Epidermal melanocyte (primary cell): ENCODE results near the gene ZNF695.
"Not testable (repeated sequence)": the region's sequence is repeated elsewhere in the genome, so short reads cannot be mapped to it uniquely, and the experiment has no call there.

Source experiments
- DNase-seq: peaks from one replicate; pipeline ENCODE4 v3.0.0; 2011; ENCODE audit warnings: low spot score; ENCODE audit not compliant: insufficient read length

Gene ZNF695

DNA sequence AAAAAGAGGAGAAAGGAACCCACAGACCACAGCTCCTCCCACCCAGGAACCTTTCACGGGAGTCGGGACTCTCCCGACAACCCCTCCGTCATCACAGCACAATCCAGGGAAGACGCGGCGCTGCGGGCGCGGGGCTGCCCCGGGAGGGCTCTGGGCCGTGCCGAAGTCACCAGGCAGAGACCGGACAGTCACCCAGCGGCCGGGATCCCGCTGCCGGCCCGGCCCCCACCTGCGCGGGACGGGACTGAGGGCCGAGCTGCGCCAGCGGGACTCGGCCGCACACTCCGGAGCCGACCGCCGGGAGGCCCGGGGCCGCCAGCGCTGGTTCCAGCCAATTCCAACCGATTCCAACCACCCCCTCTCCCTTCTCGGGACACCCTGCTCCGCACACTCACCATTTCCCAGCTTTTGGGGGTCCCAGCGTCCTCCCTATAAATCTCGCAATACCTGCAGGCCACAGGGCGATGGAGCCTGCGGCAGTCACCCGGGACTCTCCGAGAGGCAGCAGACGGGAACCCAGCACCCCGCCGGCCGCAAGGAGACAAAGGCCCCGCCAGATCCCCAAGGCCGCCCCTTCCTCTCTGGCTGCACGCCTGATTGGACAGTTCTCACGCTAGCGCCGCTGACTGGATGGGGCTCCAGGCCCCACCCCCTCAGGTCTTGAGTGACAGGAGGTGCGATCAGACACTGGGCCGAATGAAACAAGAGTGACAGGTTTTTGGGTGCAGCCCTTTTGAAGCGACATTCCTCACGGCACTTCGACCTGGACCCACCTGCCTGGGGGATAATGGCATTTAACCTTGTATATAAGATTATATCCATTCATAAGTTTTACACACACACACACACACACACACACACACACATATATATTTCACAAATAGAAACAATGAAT, at the start of gene ZNF695:
Gene ZNF695, minus strand, starts transcription at position 547 of the 895 bp plus-strand sequence. Its CDS starts 149 bp downstream, at position 398.
- peak; percentile 89 for DNase-seq

DNA sequence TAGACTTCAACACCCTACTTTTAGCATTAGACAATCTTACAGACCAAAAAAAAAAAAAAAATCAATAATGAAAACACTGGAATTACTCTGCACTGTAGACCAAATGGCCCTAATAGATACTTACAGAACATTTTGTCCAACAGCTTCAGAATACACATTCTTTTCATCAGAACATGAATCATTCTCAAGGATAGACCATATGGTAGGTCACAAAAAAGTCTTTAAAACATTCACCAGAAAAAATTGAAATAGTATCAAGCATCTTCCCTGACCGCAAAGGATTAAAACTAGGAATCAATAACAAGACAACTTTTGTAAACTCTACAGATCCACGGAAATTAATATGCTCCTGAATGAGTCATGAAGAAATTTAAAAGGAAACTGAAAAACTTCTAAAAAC, 48.2 kb upstream of the ZNF695 start:
- no peak for DNase-seq

DNA sequence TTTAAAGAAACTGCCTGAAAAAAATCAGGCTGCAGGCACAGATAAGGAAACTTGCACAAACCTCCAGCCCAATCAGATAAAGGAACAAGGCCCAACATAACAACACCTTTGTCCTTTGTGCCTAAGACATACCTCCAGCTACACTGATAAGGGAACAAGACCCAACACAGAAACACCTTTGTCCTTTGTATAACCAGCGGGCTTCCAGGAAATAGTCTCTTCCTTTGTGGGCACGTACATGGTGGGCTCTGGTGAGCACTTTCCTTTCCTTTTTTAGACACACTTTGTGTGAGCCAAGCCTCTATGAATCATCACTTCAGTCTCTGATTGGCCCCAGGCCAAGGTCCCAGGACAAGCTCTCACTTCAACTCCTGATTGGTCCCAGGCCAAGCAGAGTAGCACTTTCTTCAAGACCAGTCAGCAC, 47.1 kb upstream of the ZNF695 start:
- DNase-seq: no peak

DNA sequence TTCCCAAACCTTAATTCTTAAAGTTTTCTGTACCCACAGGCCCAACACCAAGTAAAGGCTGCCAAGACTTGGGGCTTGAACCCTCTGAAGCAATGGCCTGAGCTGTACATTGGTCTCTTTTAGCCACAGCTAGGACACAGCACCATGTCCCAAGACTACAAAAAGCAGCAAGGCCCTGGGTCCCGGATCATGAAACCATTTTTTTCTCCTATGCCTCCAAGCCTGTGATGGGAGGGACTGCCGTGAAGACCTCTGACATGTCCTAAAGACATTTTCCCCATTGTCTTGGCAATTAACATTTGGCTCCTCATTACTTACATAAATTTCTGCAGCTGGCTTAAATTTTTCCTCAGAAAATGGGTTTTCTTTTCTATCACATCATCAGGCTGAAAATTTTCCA, 39.8 kb upstream of the ZNF695 start:
- no peak for DNase-seq

DNA sequence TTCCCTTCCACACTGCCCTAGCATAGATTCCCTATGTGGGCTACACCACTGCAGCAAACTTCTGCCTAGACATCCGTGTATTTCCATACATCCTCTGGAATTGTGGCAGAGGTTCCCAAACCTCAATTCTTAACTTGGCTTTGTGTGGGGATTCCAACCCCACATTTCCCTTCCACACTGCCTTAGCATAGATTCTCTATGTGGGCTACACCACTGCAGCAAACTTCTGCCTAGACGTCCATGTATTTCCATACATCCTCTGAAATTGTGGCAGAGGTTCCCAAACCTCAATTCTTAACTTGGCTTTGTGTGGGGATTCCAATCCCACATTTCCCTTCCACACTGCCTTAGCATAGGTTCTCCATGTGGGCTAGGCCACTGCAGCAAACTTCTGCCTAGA, 39.4 kb upstream of the ZNF695 start:
- DNase-seq: no peak

DNA sequence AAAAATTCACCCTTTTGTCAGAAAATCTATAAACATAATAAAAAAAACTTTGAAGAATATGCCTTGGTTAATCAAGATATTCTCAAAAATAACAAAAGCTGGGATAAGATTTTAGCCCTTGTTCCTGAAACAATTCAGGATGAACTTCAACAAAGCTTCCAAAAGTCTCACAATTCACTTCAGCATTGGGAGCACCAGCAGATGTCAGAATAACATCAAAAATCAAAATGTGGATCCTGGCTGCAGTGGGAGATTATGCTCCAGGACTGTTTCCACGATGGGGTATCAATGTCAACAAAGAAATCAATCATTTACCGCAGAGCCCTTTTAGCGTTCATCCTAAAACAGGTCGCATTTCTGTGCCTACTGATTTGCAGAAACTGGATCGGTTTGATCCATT, 35.5 kb upstream of the ZNF695 start:
- DNase-seq: no peak

DNA sequence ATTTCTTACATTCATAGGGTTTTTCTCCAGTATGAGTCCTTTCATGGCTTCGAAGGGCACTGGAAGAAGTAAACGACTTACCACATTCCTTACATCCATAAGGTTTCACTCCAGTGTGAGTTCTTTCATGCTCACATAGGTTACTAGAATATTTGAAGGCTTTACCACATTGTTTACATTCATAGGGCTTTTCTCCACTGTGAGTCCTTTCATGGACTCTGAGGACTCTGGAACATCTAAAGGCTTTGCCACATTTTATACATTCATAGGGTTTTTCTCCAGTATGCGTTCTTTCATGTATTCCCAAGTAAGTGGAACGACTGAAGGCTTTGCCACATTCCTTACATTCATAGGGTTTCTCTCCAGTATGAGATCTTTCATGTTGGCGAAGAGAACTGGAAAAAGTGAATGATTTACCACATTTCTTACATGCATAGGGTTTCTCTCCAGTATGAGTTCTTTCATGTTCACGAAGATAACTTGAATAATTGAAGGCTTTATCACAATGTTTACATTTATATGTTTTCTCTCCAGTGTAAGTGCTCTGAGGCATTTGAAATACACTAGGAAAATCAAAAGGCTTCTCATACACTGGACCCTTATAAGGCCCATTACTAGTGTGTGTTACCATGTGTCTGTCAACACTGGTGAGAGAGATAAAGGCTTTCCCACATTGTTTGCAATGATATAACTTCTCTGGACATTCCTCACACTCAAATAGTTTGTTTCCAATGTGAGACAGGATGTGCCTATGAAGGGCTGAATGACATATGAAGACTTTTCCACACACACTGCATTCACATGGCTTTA, 29.9 kb upstream of the ZNF695 start:
- DNase-seq: no peak

DNA sequence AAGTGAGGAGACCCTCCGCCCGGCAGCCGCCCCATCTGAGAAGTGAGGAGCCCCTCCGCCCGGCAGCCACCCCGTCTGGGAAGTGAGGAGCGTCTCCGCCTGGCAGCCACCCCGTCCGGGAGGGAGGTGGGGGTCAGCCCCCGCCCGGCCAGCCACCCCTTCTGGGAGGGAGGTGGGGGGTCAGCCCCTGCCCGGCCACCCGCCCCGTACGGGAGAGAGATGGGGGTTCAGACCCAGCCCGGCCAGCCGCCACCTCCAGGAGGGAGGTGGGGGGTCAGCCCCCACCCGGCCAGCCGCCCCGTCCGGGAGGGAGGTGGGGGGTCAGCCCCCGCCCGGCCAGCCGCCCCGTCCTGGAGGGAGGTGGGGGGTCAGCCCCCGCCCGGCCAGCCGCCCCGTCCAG, 24.4 kb upstream of the ZNF695 start:
- DNase-seq: not testable (repeated sequence)

DNA sequence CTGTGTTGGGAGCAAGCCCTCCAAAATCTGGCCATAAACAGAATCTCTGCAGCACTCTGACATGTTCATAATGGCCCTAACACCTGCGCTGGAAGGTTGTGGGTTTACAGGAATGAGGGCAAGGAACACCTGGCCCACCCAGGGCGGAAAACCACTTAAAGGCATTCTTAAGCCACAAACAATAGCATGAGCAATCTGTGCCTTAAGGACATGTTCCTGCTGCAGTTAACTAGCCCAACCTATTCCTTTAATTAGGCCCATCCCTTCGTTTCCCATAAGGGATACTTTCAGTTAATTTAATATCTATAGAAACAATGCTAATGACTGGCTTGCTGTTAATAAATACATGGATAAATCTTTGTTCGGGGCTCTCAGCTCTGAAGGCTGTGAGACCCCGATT, 16.8 kb upstream of the ZNF695 start:
- not testable (repeated sequence) for DNase-seq

DNA sequence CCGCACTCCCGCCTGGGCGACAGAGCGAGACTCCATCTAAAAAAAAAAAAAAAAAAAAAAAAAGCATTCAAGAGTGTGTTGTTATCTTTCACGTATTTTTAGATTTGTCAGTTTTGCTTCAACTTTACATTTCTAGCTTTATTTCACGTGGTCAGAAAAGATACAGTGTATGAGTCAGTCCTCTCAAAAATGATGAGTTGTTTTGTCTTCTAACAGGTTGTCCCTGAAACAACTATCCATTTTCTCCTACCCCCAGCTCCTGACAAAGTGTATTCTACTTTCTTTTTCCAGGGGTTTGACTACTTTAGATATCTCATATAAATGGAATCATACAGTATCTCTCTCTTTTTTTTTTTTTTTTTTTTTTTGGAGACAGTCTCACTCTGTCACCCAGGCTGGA, 5.5 kb upstream of the ZNF695 start:
- no peak for DNase-seq

DNA sequence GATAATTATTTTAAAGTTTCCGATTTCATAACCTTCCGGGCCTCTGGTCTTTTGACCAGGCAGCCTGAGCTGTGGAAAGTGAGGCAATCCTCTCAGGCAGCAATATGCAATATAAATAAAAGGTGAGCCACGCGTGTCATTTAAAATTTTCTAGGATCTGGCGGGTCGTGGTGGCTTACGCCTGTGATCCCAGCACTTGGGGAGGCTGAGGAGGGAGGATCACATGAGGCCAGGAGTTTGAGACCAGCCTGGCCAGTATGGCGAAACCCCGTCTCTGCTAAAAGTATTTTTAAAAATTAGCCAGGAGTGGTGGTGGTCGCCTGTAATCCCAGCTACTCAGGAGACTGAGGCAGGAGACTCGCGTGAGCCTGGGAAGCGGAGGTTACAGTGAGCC, 546 bp upstream of the ZNF695 start:
- DNase-seq: no peak

DNA sequence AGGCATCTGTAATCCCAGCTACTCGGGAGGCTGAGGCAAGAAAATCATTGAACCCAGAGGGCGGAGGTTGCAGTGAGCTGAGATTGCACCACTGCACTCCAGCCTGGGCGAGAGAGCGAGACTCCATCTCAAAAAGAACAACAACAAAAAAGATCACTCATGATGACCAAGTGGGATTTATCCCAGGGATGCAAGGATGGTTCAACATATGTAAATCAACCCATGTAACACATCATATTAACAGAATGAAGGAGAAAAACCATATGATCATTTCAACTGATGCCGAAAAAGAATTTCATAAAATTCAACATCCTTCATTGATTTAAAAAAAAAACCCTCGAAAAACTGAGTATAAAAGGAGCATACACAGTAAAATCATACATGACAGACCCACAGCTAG, 3.8 kb downstream of the ZNF695 start:
- not testable (repeated sequence) for DNase-seq

DNA sequence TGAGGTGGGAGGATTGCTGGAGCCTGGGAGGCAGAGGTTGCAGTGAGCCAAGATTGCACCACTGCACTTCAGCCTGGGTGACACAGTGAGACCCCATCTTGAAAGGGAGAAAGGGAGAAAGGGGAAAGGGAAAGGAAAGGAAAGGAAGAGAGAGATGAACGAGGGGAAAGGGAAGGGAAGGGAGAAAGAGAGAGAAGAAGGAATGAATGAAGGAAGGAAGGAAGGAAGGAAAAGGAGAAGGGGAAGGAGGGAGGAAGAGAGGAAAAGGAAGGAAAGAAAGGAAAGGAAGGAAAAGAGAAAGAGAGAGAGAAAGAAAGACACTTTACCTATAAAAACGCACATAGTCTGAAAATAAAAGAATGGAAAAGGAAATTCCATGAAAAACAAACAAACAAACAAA, 18.0 kb downstream of the ZNF695 start:
- no peak for DNase-seq

DNA sequence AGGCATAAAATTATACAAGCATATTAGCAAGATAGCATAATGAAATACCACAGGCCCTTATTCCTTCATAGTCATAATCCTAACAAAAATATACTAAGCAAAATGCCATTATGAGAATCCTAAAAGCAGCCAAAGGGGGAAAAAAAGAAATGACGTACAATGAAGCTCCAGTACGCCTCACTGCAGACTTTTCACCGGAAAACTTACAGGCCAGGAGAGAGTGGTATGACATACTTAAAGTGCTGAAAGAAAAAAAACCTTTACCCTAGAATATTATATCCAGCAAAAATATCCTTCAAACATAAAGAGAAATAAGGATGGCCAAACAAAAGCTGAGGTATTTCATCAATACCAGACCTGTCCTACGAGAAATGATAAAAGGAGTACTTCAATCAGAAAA, 19.5 kb downstream of the ZNF695 start:
- DNase-seq: no peak

DNA sequence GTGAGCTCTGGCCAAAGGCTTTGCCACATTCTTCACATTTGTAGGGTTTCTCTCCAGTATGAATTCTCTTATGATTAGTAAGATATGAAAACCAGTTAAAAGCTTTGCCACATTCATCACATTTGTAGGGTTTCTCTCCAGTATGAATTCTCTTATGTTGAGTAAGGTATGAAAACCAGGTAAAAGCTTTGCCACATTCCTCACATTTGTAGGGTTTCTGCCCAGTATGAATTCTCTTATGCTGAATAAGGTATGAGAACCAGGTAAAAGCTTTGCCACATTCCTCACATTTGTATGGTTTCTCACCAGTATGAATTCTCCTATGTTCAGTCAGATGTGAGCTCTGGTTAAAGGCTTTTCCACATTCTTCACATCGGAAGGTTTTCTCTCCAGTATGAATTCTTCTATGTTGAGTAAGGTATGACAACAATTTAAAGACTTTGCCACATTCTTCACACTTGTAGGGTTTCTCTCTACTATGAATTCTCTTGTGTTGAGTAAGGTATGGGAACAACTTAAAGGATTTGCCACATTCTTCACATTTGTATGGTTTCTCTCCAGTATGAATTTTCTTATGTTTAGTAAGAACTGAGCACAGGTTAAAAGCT, 20.7 kb downstream of the ZNF695 start:
- DNase-seq: no peak

DNA sequence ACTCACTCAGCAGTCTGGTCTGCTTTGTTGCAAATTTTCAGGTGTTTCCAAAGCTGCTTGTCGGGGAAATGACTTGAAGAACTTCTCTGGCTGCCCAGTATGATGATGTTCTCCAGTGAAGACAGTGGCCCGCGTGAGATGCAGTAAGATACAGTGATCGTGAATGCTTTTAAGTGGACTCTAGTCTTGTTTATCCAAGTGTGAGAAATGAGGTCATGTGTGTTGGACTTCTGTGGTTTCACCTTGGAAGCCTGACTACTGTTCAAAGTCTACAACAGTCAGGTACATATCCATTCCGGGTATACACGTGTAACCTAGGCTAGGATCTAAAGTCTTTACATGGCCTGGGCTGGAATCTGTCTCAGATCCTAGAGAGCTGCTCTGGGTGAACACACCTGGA, 29.1 kb downstream of the ZNF695 start:
- no peak for DNase-seq

DNA sequence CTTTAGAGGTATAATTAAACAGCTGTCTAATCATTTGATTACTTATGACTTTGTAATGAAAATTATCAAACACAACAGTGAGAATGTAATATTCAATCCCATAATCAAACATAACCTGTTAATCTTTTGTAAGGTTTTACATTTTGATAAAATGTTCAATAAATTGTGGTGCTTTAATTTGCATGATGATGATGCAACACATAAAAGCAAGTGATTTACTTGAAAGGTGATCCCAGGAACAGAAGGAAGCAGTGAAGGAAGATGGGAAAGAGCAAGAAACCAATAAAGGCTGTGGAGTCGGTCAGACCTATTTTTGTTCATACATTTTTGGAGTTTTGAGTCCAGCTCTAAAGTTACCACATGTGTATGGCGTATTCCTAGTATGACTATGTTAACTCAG, 29.6 kb downstream of the ZNF695 start:
- DNase-seq: no peak

DNA sequence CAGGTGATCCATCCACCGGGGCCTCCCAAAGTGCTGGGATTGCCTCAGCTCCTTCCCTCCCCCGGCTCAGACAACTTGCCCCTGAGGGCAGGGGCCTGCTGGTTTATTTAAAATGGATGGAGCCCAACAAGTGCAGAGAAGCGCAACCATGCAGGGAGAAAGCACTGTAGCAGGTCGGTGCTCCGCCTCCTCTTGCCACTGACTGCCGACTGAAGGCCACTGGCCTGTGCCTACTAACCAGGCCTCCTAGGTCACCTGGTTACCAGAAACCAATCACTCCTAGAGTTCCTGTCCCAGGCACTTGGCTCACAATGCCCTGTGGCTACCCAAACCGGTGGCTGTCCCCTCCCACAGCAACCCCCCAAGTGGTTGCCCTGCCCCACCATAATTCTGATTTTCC, 35.9 kb downstream of the ZNF695 start:
- no peak for DNase-seq

DNA sequence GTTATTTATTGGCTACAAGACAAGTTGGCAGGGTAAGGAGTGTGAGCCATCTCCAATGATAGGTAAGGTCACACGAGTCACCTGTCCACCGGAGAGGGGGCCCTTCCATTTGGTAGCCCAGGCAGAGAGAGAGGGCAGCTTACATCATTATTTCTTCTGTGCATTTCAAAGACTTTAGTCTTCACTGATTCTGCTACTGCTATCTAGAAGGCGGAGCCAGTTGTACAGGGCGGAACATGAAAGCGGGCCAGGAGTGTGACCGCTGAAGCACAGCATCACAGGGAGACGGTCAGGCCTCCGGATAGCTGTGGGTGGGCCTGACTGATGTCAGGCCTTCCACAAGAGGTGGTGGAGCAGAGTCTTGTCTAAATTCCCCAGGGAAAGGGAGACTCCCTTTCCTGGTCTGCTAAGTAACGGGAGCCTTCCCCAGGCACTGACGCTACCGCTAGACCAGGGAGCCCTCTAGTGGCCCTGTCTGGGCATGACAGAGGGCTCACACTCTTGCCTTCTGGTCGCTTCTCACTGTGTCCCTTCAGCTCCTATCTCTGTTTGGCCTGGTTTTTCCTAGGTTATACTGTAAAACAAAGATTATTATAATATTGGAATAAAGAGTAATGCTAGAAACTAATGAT, 36.7 kb downstream of the ZNF695 start:
- DNase-seq: no peak

DNA sequence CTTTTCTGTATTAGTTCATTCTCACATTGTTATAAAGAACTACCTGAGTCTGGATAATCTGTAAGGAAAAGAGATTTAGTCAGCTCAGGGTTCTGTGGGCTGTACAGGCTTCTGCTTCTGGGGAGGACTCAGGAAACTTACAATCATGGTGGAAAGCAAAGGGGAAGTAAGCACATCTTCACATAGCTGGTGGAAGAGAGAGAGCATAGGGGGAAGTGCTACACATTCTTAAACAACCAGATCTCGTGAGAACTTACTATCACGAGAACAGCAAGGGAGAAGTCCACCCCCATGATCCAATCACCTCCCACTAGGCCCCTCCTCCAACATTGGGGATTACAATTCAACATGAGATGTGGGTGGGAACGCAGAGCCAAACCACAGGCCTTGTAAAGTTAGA, 38.2 kb downstream of the ZNF695 start:
- DNase-seq: no peak

DNA sequence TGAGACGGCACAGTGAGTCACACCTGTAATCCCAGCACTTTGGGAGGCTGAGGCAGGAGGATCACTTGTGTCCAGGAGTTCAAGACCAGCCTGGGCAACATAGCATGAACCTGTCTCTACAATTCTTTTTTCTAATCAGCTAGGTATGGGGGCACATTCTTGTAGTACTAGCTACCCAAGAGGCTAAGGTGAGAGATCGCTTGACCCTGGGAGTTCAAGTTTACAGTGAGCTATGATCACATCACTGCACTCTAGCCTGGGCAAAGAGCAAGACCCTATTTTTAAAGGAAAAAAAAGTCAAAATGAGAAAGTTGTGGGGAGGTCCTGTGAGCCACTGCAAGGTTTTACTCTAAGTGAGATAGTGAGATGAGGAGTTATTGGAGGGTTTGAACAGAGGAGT, 41.4 kb downstream of the ZNF695 start:
- DNase-seq: no peak
